WTC11 (cell line): ENCODE data around the gene CTCF. TPM values are rescaled to one million over a fixed set of nuclear protein-coding genes. Genes with fewer than 3 reads are reported as not detected.

ENCODE experiments used
- ATAC-seq: fragments of 200-7000 bp; cut with Tn5 transposase; 2 replicates; pipeline ENCODE4 v1.10.0; 2021; ENCODE audit warnings: mild to moderate bottlenecking, moderate library complexity
- CTCF ChIA-PET: fragments of 300-600 bp; sonication (Branson Sonifier 250); formaldehyde crosslinking; loops from one replicate; lab custom pipeline; 2021; ENCODE audit warnings: antibody characterized with exemption; lab: Charles Lee
- POLR2A ChIA-PET: fragments of 350-600 bp; sonication (Branson Sonifier 250); formaldehyde crosslinking; loops from one replicate; lab custom pipeline; 2021; ENCODE audit warnings: antibody characterized with exemption; lab: Charles Lee
- DNase-seq: peaks from one replicate; pipeline ENCODE4 v3.0.0; 2021; ENCODE audit warnings: low spot score
- H3K27ac Mint-ChIP-seq: 2 replicates; pipeline ENCODE4 v1.8.0; 2021; ENCODE audit warnings: mixed read lengths
- H3K27me3 Mint-ChIP-seq: 2 replicates; pipeline ENCODE4 v1.8.0; 2021; ENCODE audit warnings: low read depth, mild to moderate bottlenecking, moderate library complexity, mixed read lengths
- H3K36me3 Mint-ChIP-seq: 2 replicates; pipeline ENCODE4 v1.8.0; 2021; ENCODE audit warnings: mixed read lengths
- H3K4me1 Mint-ChIP-seq: 2 replicates; pipeline ENCODE4 v1.8.0; 2022; ENCODE audit warnings: mixed read lengths
- H3K4me3 Mint-ChIP-seq: 2 replicates; pipeline ENCODE4 v1.8.0; 2021; ENCODE audit warnings: mild to moderate bottlenecking, moderate library complexity, mixed read lengths
- H3K9me3 Mint-ChIP-seq: 2 replicates; pipeline ENCODE4 v1.8.0; 2021; ENCODE audit warnings: mixed read lengths
- AFF4 ChIP-seq: sonication (generic); formaldehyde crosslinking; IDR thresholded peaks from 2 replicates; pipeline ENCODE4 v1.8.1; 2023; ENCODE audit warnings: mild to moderate bottlenecking, missing genetic modification reagents, borderline replicate concordance
- CBFB ChIP-seq: sonication (generic); formaldehyde crosslinking; IDR thresholded peaks from 2 replicates; pipeline ENCODE4 v1.8.1; 2022; ENCODE audit warnings: mild to moderate bottlenecking, low read depth, missing genetic modification reagents
- FOXP4 ChIP-seq: sonication (generic); formaldehyde crosslinking; IDR thresholded peaks from 2 replicates; pipeline ENCODE4 v1.8.0; 2022; ENCODE audit warnings: mild to moderate bottlenecking, missing genetic modification reagents
- GTF2I ChIP-seq: fragments of 250-450 bp; sonication (Bioruptor Pico); conservative IDR thresholded peaks from 2 replicates; pipeline ENCODE4 v1.4.0; 2021; ENCODE audit warnings: mild to moderate bottlenecking
- HMGA2 ChIP-seq: fragments of 250-450 bp; sonication (Bioruptor Pico); IDR thresholded peaks from 2 replicates; pipeline ENCODE4 v1.4.0; 2021; ENCODE audit warnings: mild to moderate bottlenecking, moderate library complexity
- IRF1 ChIP-seq: sonication (generic); formaldehyde crosslinking; IDR thresholded peaks from 2 replicates; pipeline ENCODE4 v1.8.0; 2023; ENCODE audit warnings: missing genetic modification reagents
- JAZF1 ChIP-seq: fragments of 250-450 bp; sonication (Bioruptor Pico); IDR thresholded peaks from 2 replicates; pipeline ENCODE4 v1.9.0; 2021; ENCODE audit warnings: moderate library complexity, mild to moderate bottlenecking, inconsistent platforms
- RORB ChIP-seq: fragments of 250-450 bp; sonication (Bioruptor Pico); IDR thresholded peaks from 2 replicates; pipeline ENCODE4 v1.9.0; 2021; ENCODE audit warnings: mild to moderate bottlenecking
- TEAD1 ChIP-seq: sonication (generic); formaldehyde crosslinking; IDR thresholded peaks from 2 replicates; pipeline ENCODE4 v1.8.0; 2022; ENCODE audit warnings: mild to moderate bottlenecking, missing genetic modification reagents
- USF2 ChIP-seq: sonication (generic); formaldehyde crosslinking; IDR thresholded peaks from 2 replicates; pipeline ENCODE4 v1.8.1; 2023; ENCODE audit warnings: mild to moderate bottlenecking, missing genetic modification reagents, moderate library complexity
- ZBTB43 ChIP-seq: sonication (generic); formaldehyde crosslinking; IDR thresholded peaks from 2 replicates; pipeline ENCODE4 v1.8.1; 2023; ENCODE audit warnings: mild to moderate bottlenecking, missing genetic modification reagents
- ZNF671 ChIP-seq: fragments of 250-450 bp; sonication (Bioruptor Pico); IDR thresholded peaks from 2 replicates; pipeline ENCODE4 v1.8.0; 2021; ENCODE audit warnings: mild to moderate bottlenecking
- total RNA-seq: library from RNA; stranded (reverse); gene quantifications from 3 replicates; pipeline ENCODE4 v1.2.3, GENCODE V29; 2021

The CTCF gene
- total RNA-seq, 1 experiment from 2014 or later, result 55.4 TPM

- TF ChIP-seq AFF4 (CRISPR knock-in tag) (no peak), ZNF671 (CRISPR knock-in tag) (no peak), JAZF1 (no peak), HMGA2 (CRISPR knock-in tag) (no peak), FOXP4 (CRISPR knock-in tag) (no peak), GTF2I (no peak)
- TF ChIP-seq, all 79 proteins: peak for 0
Observed at GRCh38 chr16:67529582-67530012, 32.7 kb upstream of the CTCF start (continued).

GRCh38 chr16:67530013-67530939 is 32.0 kb upstream of the CTCF start:
- H3K4me1 Mint-ChIP-seq, result peaks cover 5% of the 10 kb centered on the region
- H3K9me3 Mint-ChIP-seq, result no peaks in the 10 kb centered on the region
- ChIA-PET CTCF (interaction anchor here (1.2 to 13.9 kb wide), 8 partner anchors 8 to 577 kb away, joined by 3 to 184 read pairs (median 16); partner anchors contain the start of genes ACD, ATP6V0D1 and CTCF), POLR2A (interaction anchor here (0.5 to 1.9 kb wide), 3 partner anchors 9 to 110 kb away, joined by 3 to 5 read pairs (median 4); no protein-coding TSS in a partner anchor)
- DNase-seq (peak; percentile 53), ATAC-seq (peak; percentile 4)
- TF ChIP-seq USF2 (CRISPR knock-in tag) (peak; percentile 24; the same call in 1 of the 2 replicates), JAZF1 (no peak)
- H3K27me3 Mint-ChIP-seq, result peaks cover 94% of the 10 kb centered on the region
- H3K36me3 Mint-ChIP-seq, result no peaks in the 10 kb centered on the region
- H3K27ac Mint-ChIP-seq, result no peak overlapping the region
- peak overlapping the region; percentile 77 for H3K4me3 Mint-ChIP-seq

- no peak for TF ChIP-seq RORB (CRISPR knock-in tag)
- no peak for TF ChIP-seq IRF1 (CRISPR knock-in tag)
- no peak for TF ChIP-seq TEAD1
- no peak for TF ChIP-seq CBFB
- no peak for TF ChIP-seq ZBTB43
- no peaks in the 10 kb centered on the region for H3K36me3 Mint-ChIP-seq
- ATAC-seq, result no peak
- H3K4me3 Mint-ChIP-seq, result no peak overlapping the region
- peaks cover 5% of the 10 kb centered on the region for H3K4me1 Mint-ChIP-seq
- ChIA-PET CTCF (interaction anchor here (2.0 to 13.9 kb wide), 2 partner anchors 10 to 17 kb away, joined by 15 to 184 read pairs; no protein-coding TSS in a partner anchor), POLR2A (no interaction called here)
- DNase-seq, result no peak
- H3K27me3 Mint-ChIP-seq, result peaks cover 94% of the 10 kb centered on the region
- no peak overlapping the region for H3K27ac Mint-ChIP-seq
- H3K9me3 Mint-ChIP-seq, result no peaks in the 10 kb centered on the region
Observed at GRCh38 chr16:67531247-67531646, 31.1 kb upstream of the CTCF start.
